Small intestine (tissue), 16 donors: ENCODE data around the gene COA8. TPM values are rescaled to one million over a fixed set of nuclear protein-coding genes. Genes with fewer than 3 reads are reported as not detected.

Experiments used
- DNase-seq, 2 donors: peaks; one replicate each; pipeline versions ENCODE4 v3.0.0 to v3.0.0-alpha.2; 2013
- FAIRE-seq: peaks from 2 replicates; lab custom pipeline; 2012; peaks lifted over from hg19 to GRCh38; lab: Jason Lieb, UNC
- H3K27ac ChIP-seq, 3 donors: one replicate each; pipeline ENCODE4 v1.5.1; 2013; ENCODE audit warnings: low read length in 2 of 3, mild to moderate bottlenecking in 2 of 3, control low read depth in 1 of 3, inconsistent platforms in 1 of 3, low read depth in 1 of 3, moderate library complexity in 1 of 3
- H3K27me3 ChIP-seq, 3 donors: one replicate each; pipeline ENCODE4 v1.6.1; 2013; ENCODE audit warnings: low read length in 3 of 3, inconsistent platforms in 1 of 3; ENCODE audit not compliant: control insufficient read depth in 3 of 3, insufficient read depth in 3 of 3
- H3K36me3 ChIP-seq, 3 donors: one replicate each; pipeline ENCODE4 v1.6.1; 2013; ENCODE audit warnings: low read length in 3 of 3, inconsistent platforms in 1 of 3, low read depth in 1 of 3, mild to moderate bottlenecking in 1 of 3, moderate library complexity in 1 of 3; ENCODE audit not compliant: control insufficient read depth in 3 of 3, insufficient read depth in 2 of 3
- H3K4me1 ChIP-seq, 3 donors: one replicate each; pipeline ENCODE4 v1.6.1; 2013; ENCODE audit warnings: low read length in 2 of 3, inconsistent platforms in 1 of 3, low read depth in 1 of 3, mild to moderate bottlenecking in 1 of 3, moderate library complexity in 1 of 3; ENCODE audit not compliant: control insufficient read depth in 3 of 3, insufficient read depth in 2 of 3
- H3K4me3 ChIP-seq, 3 donors: one replicate each; pipeline ENCODE4 v1.5.1; 2013; ENCODE audit warnings: low read length in 3 of 3, control low read depth in 1 of 3, inconsistent platforms in 1 of 3, low read depth in 1 of 3, mild to moderate bottlenecking in 1 of 3, moderate library complexity in 1 of 3
- H3K9me3 ChIP-seq, 2 donors: one replicate each; pipeline ENCODE4 v1.6.1; 2013; ENCODE audit warnings: low read depth in 1 of 2, low read length in 1 of 2; ENCODE audit not compliant: control insufficient read depth in 2 of 2, insufficient read depth in 1 of 2
- WGBS, 3 donors: extraction: QIAGEN DNeasy Blood & Tissue Kit; methylation state at CpG; one replicate each; pipeline ENCODE4 v1.1.7; 2013; 5-methylcytosine and 5-hydroxymethylcytosine counted together
- long read RNA-seq, 10 donors: transcript quantifications; one replicate each; lab custom pipeline, GENCODE V29; 2026
- polyA plus RNA-seq, 4 donors: library from polyadenylated mRNA; stranded (reverse) in 3 of 4; unstranded in 1 of 4; fragments of 200-250 nt in 3 of 4; fragments of 120-200 nt in 1 of 4; gene quantifications; one replicate each; pipeline versions ENCODE4 v1.2.1 to v1.2.3, GENCODE V29; 2013
- donor health status: healthy with polysubstance abuse.
- donor health status: control.
- donor health status: control.
- donor health status: Bipolar disorder and iron deficiency.
- donor health status: healthy.

The COA8 gene, protein sequence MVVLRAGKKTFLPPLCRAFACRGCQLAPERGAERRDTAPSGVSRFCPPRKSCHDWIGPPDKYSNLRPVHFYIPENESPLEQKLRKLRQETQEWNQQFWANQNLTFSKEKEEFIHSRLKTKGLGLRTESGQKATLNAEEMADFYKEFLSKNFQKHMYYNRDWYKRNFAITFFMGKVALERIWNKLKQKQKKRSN
- 10 to 100 TPM; 33.0 to 68.7 (median 50.2) TPM for polyA plus RNA-seq
- long read RNA-seq, donor 1, result 0 reads
- long read RNA-seq, donor 2, transcript APOPT1-201 (5 exons, 2,523 nt), result major isoform, 10 of 12 reads
- long read RNA-seq, donor 2, partial matches to known transcripts, result 0 of 12 reads
- long read RNA-seq, donor 2, other reads (novel, unspliced or antisense), result 0 of 12 reads
- long read RNA-seq, donor 3, transcript APOPT1-201 (5 exons, 2,523 nt), result major isoform, 10 of 19 reads
- long read RNA-seq, donor 3, partial matches to known transcripts, result 5 of 19 reads
- long read RNA-seq, donor 3, other reads (novel, unspliced or antisense), result 0 of 19 reads
- long read RNA-seq, donor 4, result 0 reads
- long read RNA-seq, donor 5, partial matches to known transcripts, result 0 of 5 reads
- long read RNA-seq, donor 5, other reads (novel, unspliced or antisense), result 0 of 5 reads
- long read RNA-seq, donor 6, transcript APOPT1-201 (5 exons, 2,523 nt), result major isoform, 10 of 16 reads
- long read RNA-seq, donor 6, partial matches to known transcripts, result 0 of 16 reads
- long read RNA-seq, donor 6, other reads (novel, unspliced or antisense), result 0 of 16 reads
- long read RNA-seq, donor 7, result 0 reads
- long read RNA-seq, donor 8, partial matches to known transcripts, result 0 of 2 reads
- long read RNA-seq, donor 8, other reads (novel, unspliced or antisense), result 0 of 2 reads
- long read RNA-seq, donor 9, partial matches to known transcripts, result 0 of 3 reads
- long read RNA-seq, donor 9, other reads (novel, unspliced or antisense), result 0 of 3 reads
- long read RNA-seq, donor 10, transcript APOPT1-202 (3 exons, 575 nt), result minor isoform, 5 of 21 reads
- long read RNA-seq, donor 10, transcript APOPT1-201 (5 exons, 2,523 nt), result major isoform, 9 of 21 reads
- long read RNA-seq, donor 10, transcript APOPT1-203 (4 exons, 782 nt), result minor isoform, 5 of 21 reads
- long read RNA-seq, donor 10, partial matches to known transcripts, result 0 of 21 reads
- long read RNA-seq, donor 10, other reads (novel, unspliced or antisense), result 0 of 21 reads

DNA sequence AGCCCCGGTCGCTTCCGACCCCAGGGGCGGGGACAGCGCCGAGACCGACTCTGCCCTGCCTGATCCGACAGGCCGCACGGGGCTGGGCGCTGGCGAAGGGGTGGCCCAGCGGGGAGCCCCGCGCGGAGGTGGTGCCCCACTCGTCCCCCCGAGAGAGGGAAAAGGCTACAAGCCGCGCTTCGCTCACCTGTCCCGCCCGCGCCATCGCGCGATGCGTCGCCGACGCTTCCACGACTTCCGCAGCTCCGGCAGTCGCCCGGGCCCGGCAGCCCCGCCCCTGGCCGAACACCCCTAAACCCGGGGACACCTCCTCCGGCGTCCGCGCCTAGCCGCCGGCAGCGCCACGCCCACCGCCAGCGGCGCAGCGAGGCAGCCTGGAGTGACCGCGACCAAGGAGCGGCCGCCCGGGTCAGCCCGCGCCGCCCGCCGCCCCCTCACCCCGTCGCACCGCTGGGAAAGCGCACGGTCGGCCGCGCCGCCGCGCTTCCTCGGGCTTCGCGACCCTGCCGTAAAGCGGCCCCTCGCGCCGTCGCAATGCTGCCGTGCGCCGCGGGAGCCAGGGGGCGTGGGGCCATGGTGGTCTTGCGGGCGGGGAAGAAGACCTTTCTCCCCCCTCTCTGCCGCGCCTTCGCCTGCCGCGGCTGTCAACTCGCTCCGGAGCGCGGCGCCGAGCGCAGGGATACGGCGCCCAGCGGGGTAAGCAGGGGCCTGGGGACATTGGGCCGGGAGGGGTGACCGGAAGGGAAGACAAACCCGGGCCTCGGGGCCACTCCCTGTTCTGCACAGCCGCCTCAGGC, at the start of gene COA8, which contains the start of gene BAG5:
Gene COA8, plus strand, starts transcription at position 532 of the 797 bp plus-strand sequence. Its CDS starts 42 bp downstream, at position 574.
Gene BAG5, minus strand, starts transcription at position 229 of the 797 bp plus-strand sequence. CDS start 1,493 bp downstream, outside the sequence.
- Histone ChIP-seq H3K4me3 (peak within 1 kb of the TSS; percentile 89 to 97 (median 97)), H3K36me3 (peaks cover 4 to 29% (median 5%) of the 10 kb centered on the region in 3 donors), H3K4me1 (peaks cover 2 to 18% (median 4%) of the 10 kb centered on the region in 3 donors), H3K9me3 (no peaks in the 10 kb centered on the region), H3K27ac (peak within 1 kb of the TSS; percentile 88 to 97 (median 96)), H3K27me3 (no peaks in the 10 kb centered on the region)
- FAIRE-seq (no peak), DNase-seq (peak; percentile 77 to 98)
- WGBS, 3 donors, result 0% methylated on average over 35 to 109 of the region's 109 CpGs

DNA sequence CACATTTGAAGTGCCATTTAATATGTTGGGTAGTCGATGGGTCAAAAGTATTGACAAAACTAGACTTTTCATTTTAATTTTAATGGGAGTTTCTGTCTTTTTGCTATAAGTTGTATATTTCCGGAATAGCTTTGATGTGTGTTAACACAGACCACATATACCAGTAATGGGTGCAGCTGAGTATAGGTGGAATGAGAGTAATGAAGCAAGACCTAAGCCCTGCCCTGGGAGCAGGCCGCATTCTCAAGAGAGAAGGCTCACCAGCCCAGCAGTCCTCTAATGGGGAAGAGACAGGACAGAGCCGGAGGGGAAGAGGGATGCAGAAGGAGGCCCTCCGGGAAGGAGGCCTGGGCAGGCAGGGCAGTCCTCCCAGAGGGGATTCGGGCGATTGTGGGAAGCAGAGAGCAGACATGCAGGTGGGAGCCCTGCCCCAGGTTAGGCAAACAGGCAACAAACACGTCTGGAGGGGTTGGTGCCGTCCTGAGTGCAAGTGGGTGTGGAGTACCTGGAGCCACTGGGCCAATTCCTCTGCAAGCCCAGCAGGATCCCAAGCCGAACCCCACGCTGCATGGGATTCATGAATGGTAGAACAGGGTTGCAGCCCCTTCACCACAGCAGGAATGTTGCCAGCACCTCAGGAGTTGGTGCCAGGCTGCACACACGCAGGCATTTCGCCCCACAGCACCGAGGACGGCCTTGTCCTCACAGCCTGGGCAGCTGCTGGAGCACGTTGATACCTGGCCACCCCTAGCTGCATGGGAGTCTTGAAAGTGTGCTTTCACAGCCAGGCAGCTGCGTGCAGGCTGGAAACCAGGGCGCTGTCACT, 48.0 kb upstream of the COA8 start:
- H3K27ac ChIP-seq, result no peak overlapping the region
- no peaks in the 10 kb centered on the region for H3K27me3 ChIP-seq
- H3K4me1 ChIP-seq, result peaks cover 0 to 21% (median 0%) of the 10 kb centered on the region in 3 donors
- FAIRE-seq, result no peak
- H3K9me3 ChIP-seq, result no peaks in the 10 kb centered on the region
- 86 to 90% (median 90%) methylated on average over 18 of the region's 18 CpGs for WGBS, 3 donors
- H3K36me3 ChIP-seq, result peaks cover 0 to 58% (median 2%) of the 10 kb centered on the region in 3 donors
- no peak for DNase-seq
- H3K4me3 ChIP-seq, result no peak overlapping the region

DNA sequence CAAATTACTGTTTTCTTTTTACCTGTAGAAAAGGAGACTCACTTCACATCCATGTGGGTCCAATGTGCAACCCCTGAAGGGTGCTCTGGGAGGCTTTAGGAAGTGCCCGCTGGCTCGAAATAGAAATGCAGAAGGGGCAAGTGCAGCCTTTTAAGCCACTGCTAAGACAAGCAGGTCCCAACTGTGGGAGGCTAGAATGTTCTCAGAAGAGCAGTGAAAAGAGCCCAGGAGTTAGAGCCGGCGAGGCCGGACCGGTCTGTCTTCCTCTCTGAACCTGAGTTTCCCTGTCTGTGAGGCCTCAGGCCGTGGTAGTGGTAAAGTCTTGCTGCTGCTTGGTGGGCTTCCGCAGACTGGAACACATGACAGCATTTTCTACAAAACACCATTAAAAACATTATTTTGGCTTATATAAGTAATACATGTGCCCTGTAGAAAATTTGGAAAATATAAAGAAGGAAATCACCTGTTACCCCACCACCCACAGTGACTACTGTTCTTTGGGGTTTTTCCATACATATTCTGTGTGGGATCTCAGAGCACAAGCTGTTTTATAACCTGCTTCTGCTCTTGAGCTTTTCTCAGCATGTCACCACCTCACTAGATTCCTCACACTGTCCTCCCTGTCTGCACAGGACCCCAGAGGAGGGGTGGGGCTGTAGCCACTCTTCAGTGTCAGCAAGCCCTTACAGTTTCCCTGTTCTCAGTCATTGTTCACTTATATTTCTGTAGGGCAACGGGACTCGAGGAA, 46.2 kb upstream of the COA8 start:
- FAIRE-seq (no peak), DNase-seq (no peak)
- H3K36me3 ChIP-seq, result peaks cover 0 to 57% (median 0%) of the 10 kb centered on the region in 3 donors
- no peak overlapping the region for H3K4me3 ChIP-seq
- H3K9me3 ChIP-seq, result no peaks in the 10 kb centered on the region
- 74 to 79% (median 76%) methylated on average over 10 of the region's 10 CpGs for WGBS, 3 donors
- H3K4me1 ChIP-seq, result peaks cover 0 to 32% (median 0%) of the 10 kb centered on the region in 3 donors
- H3K27ac ChIP-seq, result no peak overlapping the region
- H3K27me3 ChIP-seq, result no peaks in the 10 kb centered on the region

DNA sequence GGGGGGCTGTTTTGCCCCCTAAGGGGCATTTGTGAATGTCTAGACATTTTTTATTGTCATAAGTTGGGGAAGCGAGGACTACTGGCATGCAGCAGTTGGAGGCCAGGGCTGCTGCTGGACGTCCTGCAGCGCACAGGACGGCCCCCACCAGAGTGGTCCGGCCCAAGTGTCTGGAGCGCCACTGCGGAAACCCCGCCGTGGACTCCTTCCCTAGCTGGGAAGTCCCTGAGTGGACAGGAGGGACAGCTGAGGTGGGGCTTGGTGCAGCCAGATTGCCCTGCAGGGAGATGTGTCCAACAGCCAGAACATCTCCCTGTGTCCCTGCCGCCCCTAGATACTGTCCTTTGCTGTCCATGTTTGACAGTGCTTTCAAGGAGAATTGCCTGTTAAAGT, 45.6 kb upstream of the COA8 start:
- DNase-seq (no peak), FAIRE-seq (no peak)
- H3K4me1 ChIP-seq, result peaks cover 0 to 32% (median 0%) of the 10 kb centered on the region in 3 donors

DNA sequence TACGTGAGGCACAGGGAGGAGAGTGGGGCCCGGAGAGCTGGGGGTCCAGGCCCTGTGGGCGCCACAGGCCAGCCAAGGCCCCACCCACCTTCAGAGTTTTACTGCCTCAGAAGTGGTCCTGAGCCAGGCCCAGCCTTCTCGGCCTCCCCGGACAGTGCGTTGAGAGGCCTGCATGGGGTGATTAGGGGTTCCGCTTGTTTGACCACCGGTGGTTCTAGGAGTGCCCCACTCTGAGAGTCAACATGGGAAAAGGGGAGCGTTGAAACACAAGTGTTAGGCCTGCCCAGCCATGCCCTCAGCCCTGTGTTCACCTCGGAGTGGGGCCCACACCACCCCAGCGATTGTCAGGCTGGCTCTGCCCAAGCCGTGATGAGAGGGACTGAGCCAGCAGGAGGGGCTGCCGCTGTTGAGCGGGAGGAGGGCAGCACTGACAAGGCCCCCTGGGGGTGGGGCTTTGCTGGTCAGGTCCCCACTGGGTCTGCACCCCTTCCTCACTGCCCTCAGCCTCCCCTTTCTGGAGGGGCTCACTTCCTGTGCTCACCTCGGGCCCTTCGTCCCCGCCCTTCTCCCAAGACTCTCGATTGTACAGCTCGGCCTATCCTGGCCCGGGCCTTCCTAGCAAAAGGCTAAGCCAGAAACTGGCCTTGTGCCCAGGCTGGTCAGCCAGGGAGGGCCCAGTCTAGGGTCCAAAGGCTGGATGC, 44.9 kb upstream of the COA8 start:
- H3K27me3 ChIP-seq, result peaks cover 0 to 3% (median 0%) of the 10 kb centered on the region in 3 donors
- peaks cover 0 to 33% (median 2%) of the 10 kb centered on the region in 3 donors for H3K4me1 ChIP-seq
- FAIRE-seq (no peak), DNase-seq (no peak)
- no peak overlapping the region for H3K4me3 ChIP-seq
- 36 to 45% (median 38%) methylated on average over 18 to 20 of the region's 20 CpGs for WGBS, 3 donors
- no peaks in the 10 kb centered on the region for H3K9me3 ChIP-seq
- H3K27ac ChIP-seq, result peak overlapping the region in 1 of 3 donors; percentile 11
- peaks cover 0 to 49% (median 0%) of the 10 kb centered on the region in 3 donors for H3K36me3 ChIP-seq

More for the DNA sequence above, 45.6 kb upstream of the COA8 start:
- Histone ChIP-seq H3K9me3 (no peaks in the 10 kb centered on the region), H3K4me3 (no peak overlapping the region), H3K27me3 (peaks cover 0 to 2% (median 0%) of the 10 kb centered on the region in 3 donors), H3K36me3 (peaks cover 0 to 56% (median 0%) of the 10 kb centered on the region in 3 donors), H3K27ac (no peak overlapping the region)
- whole genome bisulfite sequencing, 3 donors, result 82 to 91% (median 86%) methylated on average over 10 of the region's 10 CpGs

DNA sequence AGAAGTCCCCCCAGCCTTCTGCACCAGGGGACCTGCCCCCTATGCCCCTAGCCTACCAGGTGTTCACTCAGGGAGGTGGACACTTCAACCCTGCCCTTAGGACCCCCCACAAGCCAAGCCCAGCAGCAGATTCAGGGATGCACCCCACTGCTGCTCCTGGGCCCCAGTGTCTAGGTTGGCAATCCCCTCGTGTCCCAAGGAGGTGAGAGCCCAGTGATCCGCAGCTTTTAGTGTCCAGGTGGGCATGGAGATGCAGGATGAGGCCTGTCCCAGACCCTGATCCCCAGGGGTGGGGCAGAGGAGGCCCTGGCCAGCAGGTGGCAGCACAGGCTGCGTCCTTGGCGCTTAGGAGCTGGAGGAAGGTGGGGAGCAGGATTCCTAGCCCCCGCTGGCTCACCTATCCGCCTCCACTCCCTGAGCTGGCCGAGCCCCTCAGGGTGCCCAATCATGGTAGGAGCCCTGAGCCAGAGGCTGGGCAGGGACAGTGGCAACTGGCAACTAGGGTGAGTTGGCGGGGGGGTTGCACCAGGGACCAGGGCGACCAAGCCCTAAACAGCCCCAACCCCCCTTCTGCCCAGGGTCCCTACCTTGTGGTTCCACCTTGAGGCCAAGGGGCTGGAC, 44.2 kb upstream of the COA8 start:
- Histone ChIP-seq H3K4me1 (peaks cover 0 to 39% (median 2%) of the 10 kb centered on the region in 3 donors), H3K9me3 (no peaks in the 10 kb centered on the region), H3K27ac (peak overlapping the region in 1 of 3 donors; percentile 13), H3K36me3 (peaks cover 0 to 43% (median 0%) of the 10 kb centered on the region in 3 donors), H3K27me3 (peaks cover 0 to 4% (median 3%) of the 10 kb centered on the region in 3 donors), H3K4me3 (no peak overlapping the region)
- DNase-seq, result peak; percentile 53 to 72
- WGBS, 3 donors, result 20 to 41% (median 35%) methylated on average over 8 to 9 of the region's 9 CpGs
- no peak for FAIRE-seq
